WTC11 (cell line): ENCODE data around the gene EMD. TPM values are rescaled to one million over a fixed set of nuclear protein-coding genes. Genes with fewer than 3 reads are reported as not detected.

Experiments used
- ATAC-seq: fragments of 200-7000 bp; cut with Tn5 transposase; 2 replicates; pipeline ENCODE4 v1.10.0; 2021; ENCODE audit warnings: mild to moderate bottlenecking, moderate library complexity
- CTCF ChIA-PET: fragments of 300-600 bp; sonication (Branson Sonifier 250); formaldehyde crosslinking; loops from one replicate; lab custom pipeline; 2021; ENCODE audit warnings: antibody characterized with exemption; lab: Charles Lee
- POLR2A ChIA-PET: fragments of 350-600 bp; sonication (Branson Sonifier 250); formaldehyde crosslinking; loops from one replicate; lab custom pipeline; 2021; ENCODE audit warnings: antibody characterized with exemption; lab: Charles Lee
- DNase-seq: peaks from one replicate; pipeline ENCODE4 v3.0.0; 2021; ENCODE audit warnings: low spot score
- H3K27ac Mint-ChIP-seq: 2 replicates; pipeline ENCODE4 v1.8.0; 2021; ENCODE audit warnings: mixed read lengths
- H3K27me3 Mint-ChIP-seq: 2 replicates; pipeline ENCODE4 v1.8.0; 2021; ENCODE audit warnings: low read depth, mild to moderate bottlenecking, moderate library complexity, mixed read lengths
- H3K36me3 Mint-ChIP-seq: 2 replicates; pipeline ENCODE4 v1.8.0; 2021; ENCODE audit warnings: mixed read lengths
- H3K4me1 Mint-ChIP-seq: 2 replicates; pipeline ENCODE4 v1.8.0; 2022; ENCODE audit warnings: mixed read lengths
- H3K4me3 Mint-ChIP-seq: 2 replicates; pipeline ENCODE4 v1.8.0; 2021; ENCODE audit warnings: mild to moderate bottlenecking, moderate library complexity, mixed read lengths
- H3K9me3 Mint-ChIP-seq: 2 replicates; pipeline ENCODE4 v1.8.0; 2021; ENCODE audit warnings: mixed read lengths
- ATF6 ChIP-seq: sonication (generic); formaldehyde crosslinking; IDR thresholded peaks from 2 replicates; pipeline ENCODE4 v1.8.1; 2023; ENCODE audit warnings: mild to moderate bottlenecking, missing genetic modification reagents
- CDX4 ChIP-seq: fragments of 250-450 bp; sonication (Bioruptor Pico); IDR thresholded peaks from 2 replicates; pipeline ENCODE4 v1.9.0; 2021; ENCODE audit warnings: moderate library complexity, mild to moderate bottlenecking, inconsistent platforms, borderline replicate concordance
- CTCF ChIP-seq: fragments of 200-600 bp; IDR thresholded peaks from 2 replicates; pipeline ENCODE4 v1.8.0; 2022; ENCODE audit warnings: antibody characterized with exemption
- ELF4 ChIP-seq: sonication (generic); formaldehyde crosslinking; IDR thresholded peaks from 2 replicates; pipeline ENCODE4 v1.8.1; 2022; ENCODE audit warnings: low read depth, mild to moderate bottlenecking, moderate library complexity, missing genetic modification reagents
- ETV6 ChIP-seq: sonication (generic); formaldehyde crosslinking; IDR thresholded peaks from 2 replicates; pipeline ENCODE4 v1.8.1; 2022; ENCODE audit warnings: mild to moderate bottlenecking, missing genetic modification reagents
- FOXJ3 ChIP-seq: sonication (generic); formaldehyde crosslinking; IDR thresholded peaks from 2 replicates; pipeline ENCODE4 v1.9.0; 2021; ENCODE audit warnings: missing genetic modification reagents, mild to moderate bottlenecking, borderline replicate concordance
- HMGA2 ChIP-seq: fragments of 250-450 bp; sonication (Bioruptor Pico); IDR thresholded peaks from 2 replicates; pipeline ENCODE4 v1.4.0; 2021; ENCODE audit warnings: mild to moderate bottlenecking, moderate library complexity
- MAX ChIP-seq: sonication (generic); formaldehyde crosslinking; IDR thresholded peaks from 2 replicates; pipeline ENCODE4 v1.8.0; 2022; ENCODE audit warnings: mild to moderate bottlenecking, missing genetic modification reagents
- NR3C1 ChIP-seq: sonication (generic); formaldehyde crosslinking; conservative IDR thresholded peaks from 2 replicates; pipeline ENCODE4 v1.8.1; 2023; ENCODE audit warnings: low read depth, mild to moderate bottlenecking, missing genetic modification reagents
- PRDM15 ChIP-seq: sonication (generic); formaldehyde crosslinking; IDR thresholded peaks from 2 replicates; pipeline ENCODE4 v1.8.0; 2022; ENCODE audit warnings: missing genetic modification reagents
- SMAD3 ChIP-seq: sonication (generic); formaldehyde crosslinking; IDR thresholded peaks from 2 replicates; pipeline ENCODE4 v1.8.0; 2022; ENCODE audit warnings: missing genetic modification reagents, mild to moderate bottlenecking, borderline replicate concordance
- TP53 ChIP-seq: sonication (generic); formaldehyde crosslinking; IDR thresholded peaks from 2 replicates; pipeline ENCODE4 v1.8.1; 2023; ENCODE audit warnings: mild to moderate bottlenecking, missing genetic modification reagents
- USF2 ChIP-seq: sonication (generic); formaldehyde crosslinking; IDR thresholded peaks from 2 replicates; pipeline ENCODE4 v1.8.1; 2023; ENCODE audit warnings: mild to moderate bottlenecking, missing genetic modification reagents, moderate library complexity
- ZBTB43 ChIP-seq: sonication (generic); formaldehyde crosslinking; IDR thresholded peaks from 2 replicates; pipeline ENCODE4 v1.8.1; 2023; ENCODE audit warnings: mild to moderate bottlenecking, missing genetic modification reagents
- ZNF416 ChIP-seq: fragments of 250-450 bp; sonication (Bioruptor Pico); IDR thresholded peaks from 2 replicates; pipeline ENCODE4 v1.9.0; 2021; ENCODE audit warnings: mild to moderate bottlenecking, inconsistent platforms
- total RNA-seq: library from RNA; stranded (reverse); gene quantifications from 3 replicates; pipeline ENCODE4 v1.2.3, GENCODE V29; 2021

Gene EMD
- total RNA-seq, 1 experiment from 2014 or later = 78.3 TPM

GRCh38 chrX:154354516-154354915 lies 24.6 kb upstream of the EMD start:
- Mint-ChIP-seq H3K9me3 (no peaks in the 10 kb centered on the region), H3K27me3 (no peaks in the 10 kb centered on the region), H3K27ac (no peak overlapping the region), H3K4me3 (no peak overlapping the region), H3K4me1 (no peaks in the 10 kb centered on the region), H3K36me3 (peaks cover 35% of the 10 kb centered on the region)
- no peak for DNase-seq
- CTCF ChIA-PET = no interaction called here
- ATAC-seq = no peak
- POLR2A ChIA-PET = no interaction called here
- TF ChIP-seq PRDM15 (CRISPR knock-in tag) (no peak), TP53 (CRISPR knock-in tag) (no peak), ELF4 (CRISPR knock-in tag) (no peak), ATF6 (no peak), ZBTB43 (no peak), MAX (no peak), CTCF (no peak), NR3C1 (CRISPR knock-in tag) (no peak), CDX4 (CRISPR knock-in tag) (no peak), HMGA2 (CRISPR knock-in tag) (no peak), ZNF416 (CRISPR knock-in tag) (no peak), USF2 (CRISPR knock-in tag) (no peak), SMAD3 (CRISPR knock-in tag) (no peak), ETV6 (CRISPR knock-in tag) (no peak), FOXJ3 (no peak)
